IPS-18c (cell line): ENCODE measurements around the gene SCYL3.

Experiments
- H3K4me3 ChIP-seq: 2 replicates; pipeline ENCODE4 v1.7.0; 2013; ENCODE audit warnings: low read depth, mild to moderate bottlenecking, low read length, moderate library complexity; ENCODE audit not compliant: insufficient read depth
- H3K9me3 ChIP-seq: one replicate; pipeline ENCODE4 v1.6.1; 2013; ENCODE audit warnings: mild to moderate bottlenecking, low read length, moderate library complexity; ENCODE audit not compliant: control insufficient read depth, insufficient read depth

SCYL3 gene

DNA sequence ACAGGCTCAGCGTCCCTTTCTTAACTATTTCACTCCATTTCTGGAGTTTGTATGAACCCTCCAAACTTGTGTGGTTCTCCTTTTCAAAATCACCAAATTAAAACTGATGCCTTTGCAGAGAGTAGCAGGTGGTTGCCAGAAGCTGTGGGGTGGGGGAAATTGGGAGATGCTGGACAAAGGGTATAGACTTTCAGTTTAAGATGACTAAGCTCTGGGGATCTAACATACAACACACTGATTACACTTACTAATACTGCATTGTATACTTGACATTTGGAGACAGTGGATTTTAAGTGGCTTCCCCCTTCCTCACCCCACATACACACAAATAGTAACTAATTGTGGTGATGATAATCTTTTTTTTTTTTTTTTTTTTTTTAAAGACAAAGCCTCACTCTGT lies 11.1 kb upstream of the SCYL3 start:
- Histone ChIP-seq H3K4me3 (no peak overlapping the region), H3K9me3 (no peaks in the 10 kb centered on the region)

DNA sequence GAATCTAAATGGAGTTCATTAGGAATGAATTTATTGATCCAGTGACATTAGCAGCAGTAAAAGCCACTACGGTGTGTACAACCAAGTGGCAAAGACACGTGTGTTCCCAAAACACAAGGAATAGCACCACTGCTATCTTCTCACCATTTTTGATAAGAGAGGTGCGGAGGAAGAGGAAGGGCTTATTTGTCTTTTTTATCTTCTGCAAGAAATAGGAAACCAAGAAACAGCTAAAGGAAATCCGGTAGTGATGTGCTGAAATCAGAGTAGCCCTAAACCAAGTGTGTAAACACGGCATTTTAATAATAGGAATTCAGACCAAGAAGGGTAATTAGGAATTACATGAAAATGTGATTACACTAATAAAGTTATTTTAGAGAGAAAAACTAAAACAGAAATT lies 9.1 kb upstream of the SCYL3 start:
- Histone ChIP-seq H3K4me3 (no peak overlapping the region), H3K9me3 (no peaks in the 10 kb centered on the region)

DNA sequence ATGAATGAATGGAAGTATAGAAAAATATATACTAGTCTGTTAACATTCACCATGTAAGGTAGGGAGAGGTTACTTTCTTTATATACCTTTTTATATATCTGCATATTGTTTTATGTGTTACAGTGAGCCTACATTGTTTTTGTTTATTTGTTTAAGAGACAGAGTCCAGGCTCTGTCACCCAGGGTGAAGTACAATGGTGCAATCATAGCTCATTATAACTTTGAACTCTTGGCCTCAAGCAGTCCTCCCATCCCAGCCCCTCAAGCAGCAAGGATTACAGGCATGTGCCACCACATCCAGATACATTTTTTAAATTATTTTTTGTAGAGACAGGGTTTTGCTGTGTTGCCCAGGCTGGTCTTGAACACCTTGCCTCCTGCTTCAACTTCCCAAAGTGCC lies 7.4 kb upstream of the SCYL3 start:
- H3K4me3 ChIP-seq = no peak overlapping the region
- no peaks in the 10 kb centered on the region for H3K9me3 ChIP-seq

DNA sequence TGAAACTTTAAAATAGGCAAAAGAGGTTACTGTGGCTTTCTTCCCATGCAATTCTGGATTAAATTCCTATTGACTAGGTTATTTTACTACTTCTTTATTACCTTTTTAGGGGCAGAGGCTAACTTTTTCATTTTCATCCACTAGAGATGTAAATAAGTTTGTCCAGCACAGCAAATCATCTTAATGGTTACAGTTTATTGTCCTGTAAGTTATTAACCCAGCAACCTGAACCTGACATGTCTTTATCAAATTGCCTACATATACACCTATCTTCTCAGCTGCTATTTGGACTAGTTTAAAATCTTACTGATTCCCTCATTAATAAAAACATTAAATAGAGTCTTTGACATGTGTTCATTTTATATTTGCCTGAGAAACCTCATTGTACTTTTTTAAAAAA lies 6.9 kb upstream of the SCYL3 start:
- Histone ChIP-seq H3K4me3 (no peak overlapping the region), H3K9me3 (no peaks in the 10 kb centered on the region)

DNA sequence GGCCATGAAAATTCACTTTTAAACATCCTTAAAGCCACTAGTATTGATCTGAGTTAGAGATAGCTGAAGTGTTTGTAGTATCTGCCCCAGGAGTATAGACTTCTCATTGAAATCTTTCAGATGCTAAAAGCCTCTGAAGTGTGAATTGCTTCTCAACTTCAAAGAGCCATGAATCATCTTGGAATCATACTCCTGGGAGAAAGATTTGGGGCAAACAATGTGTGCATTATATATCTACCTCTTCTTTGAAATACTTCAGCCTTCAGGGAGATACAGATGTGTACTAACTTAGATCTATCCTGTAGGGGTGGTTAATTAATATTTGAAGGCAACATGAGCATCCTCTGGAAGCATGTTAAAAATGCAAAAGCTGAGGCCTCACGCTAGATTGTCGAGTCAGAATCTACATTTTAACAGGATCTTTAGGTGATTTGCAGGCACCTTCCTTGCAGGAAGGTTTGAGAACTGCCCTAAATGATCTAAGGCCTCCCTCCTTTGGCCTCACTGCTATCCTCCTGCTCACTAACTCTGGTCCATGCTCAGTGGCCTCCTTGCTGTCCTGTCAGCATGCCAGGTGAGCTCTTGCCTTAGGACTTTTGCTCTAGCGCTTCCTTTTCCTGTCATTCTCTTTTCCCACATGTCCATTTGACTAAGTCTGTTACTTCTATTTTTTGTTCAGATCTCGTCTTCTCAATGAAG lies 6.0 kb upstream of the SCYL3 start:
- Histone ChIP-seq H3K9me3 (no peaks in the 10 kb centered on the region), H3K4me3 (no peak overlapping the region)

DNA sequence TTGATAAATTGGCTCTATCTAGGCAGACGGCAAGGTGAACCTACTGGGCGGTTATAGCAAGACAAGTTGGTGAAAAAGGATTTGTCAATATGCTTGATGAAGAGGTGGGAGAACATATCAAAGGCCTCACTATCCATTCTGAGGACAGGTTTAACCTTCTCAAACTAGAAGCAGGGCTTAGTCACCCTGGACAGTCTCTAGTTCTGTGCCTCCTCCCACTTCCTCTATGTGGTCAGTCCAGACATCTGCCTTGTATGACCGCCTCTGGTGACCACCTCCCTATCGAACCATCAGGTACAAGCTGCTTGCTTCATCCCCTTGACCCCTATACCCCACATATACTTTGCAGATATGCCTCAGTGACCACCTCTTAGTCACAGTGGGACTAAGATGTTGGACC lies 2.3 kb upstream of the SCYL3 start:
- Histone ChIP-seq H3K9me3 (no peaks in the 10 kb centered on the region), H3K4me3 (no peak overlapping the region)

DNA sequence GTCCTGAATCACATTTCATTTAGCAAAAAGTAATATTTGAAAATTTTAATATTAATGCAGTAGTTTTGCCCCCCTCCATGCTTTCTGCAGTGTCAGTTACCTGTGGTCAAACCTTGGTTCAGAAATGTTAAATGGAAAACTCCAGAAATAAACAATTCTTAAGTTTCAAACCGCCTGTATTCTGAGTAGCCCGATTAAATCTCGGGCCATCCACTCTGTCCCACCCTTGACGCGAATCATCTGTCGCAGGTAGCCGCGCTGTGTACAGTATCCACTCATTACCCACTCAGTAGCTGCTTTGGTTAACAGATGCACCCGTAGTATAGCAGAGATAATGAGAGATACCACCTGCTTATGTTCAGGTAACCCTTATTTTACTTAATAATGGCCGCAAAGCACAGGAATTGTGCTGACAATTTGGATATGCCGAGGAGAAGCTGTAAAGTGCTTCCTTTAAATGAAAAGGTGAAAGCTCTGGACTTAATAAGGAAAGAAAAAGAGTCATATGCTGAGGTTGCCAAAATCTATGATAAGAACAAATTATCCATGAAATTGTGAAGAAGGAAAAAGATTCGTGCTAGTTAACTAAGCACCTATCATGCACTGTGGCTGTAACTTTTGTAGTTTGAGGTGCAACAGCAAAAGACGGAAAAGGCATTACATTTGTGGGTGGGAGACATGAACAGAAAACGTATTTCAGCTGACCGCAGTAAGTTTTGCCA lies 889 bp upstream of the SCYL3 start:
- Histone ChIP-seq H3K9me3 (no peaks in the 10 kb centered on the region), H3K4me3 (peak overlapping the region; percentile 4; the same call in 1 of the 2 replicates)

DNA sequence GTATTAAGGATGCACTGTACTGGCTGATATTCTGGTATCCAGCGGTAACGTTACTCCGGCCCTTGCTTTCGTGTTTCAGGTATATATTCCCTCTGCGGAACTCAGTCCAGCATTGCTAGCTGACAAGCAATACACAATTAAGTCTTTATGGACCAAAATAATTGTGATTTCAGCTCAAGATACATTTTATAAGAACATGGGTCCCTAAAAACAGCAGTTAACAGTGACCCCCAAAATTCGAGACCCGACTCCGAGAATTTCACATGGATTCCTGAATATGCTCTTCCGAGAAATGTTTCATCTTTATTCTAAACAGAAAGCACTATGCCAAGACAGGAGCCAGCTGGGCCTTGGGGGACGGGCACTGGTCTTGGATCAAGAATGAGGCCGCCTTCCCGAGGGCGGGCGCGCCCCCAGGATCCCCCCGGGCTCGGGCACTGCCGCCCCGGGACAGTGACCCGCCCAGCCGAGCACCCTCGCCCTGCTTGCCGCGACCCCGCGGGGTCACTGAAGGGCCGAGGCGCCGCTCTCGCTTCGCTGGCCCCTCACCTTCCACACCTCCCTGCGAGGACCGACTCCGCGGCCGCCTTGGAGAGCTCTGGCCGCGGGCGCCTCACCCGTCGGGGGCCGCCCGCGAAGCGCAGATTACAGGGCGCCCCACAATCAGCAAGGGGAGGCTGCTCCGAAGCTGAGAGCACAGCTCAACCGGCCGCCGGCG lies 610 bp downstream of the SCYL3 start:
- Histone ChIP-seq H3K4me3 (peak overlapping the region; percentile 64), H3K9me3 (no peaks in the 10 kb centered on the region)

DNA sequence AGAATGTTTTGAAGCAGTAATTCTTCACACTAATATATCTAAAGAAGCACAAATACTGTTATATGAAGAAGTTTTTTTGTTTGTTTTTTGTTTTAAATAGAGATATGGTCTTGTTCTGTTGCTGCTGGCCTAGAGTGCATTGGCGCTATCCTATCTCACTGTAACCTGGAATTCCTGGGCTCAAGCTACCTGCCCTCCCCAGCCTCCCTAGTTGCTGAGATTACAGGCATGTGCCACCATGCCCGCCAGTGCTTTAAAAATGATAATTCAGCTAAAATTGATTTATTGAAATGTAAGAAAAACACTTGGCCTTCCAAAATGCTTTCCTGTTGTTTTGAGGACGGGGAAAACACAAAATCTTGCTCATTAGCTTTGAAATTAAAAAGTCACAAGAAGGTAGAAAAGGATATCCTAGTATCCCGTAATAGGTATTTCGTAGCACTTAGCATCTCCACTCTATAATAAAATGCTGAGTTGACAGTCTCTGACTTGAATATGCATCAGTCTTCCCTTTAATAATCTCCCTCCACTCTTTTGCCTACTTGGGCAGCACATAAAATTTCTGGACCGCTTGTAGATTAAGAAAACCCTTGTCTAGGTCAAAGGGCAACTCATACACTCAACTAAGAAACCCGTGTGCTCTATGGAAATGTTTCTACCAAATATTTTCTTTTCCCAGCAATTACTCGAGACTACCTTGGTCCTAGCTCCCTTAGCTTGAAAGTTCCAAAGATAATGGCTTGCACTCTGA lies 1.3 kb downstream of the SCYL3 start:
- Histone ChIP-seq H3K4me3 (peak overlapping the region; percentile 64), H3K9me3 (no peaks in the 10 kb centered on the region)

DNA sequence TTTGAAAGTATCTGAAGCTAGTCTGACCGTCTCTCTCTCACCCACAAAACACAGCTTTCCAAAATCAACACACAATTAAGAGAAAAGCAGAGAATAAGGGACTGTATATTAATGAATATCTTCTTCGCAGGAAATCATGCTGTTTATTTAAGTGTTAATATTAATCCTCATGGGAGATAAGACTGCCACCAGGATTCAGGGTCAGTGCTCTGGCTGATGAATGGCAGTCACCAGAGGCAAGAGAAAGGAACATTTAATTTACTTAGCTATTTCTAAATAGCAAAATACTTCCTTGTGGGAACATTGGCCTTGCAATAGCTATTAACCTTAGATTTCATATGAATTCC lies 2.2 kb downstream of the SCYL3 start:
- no peak overlapping the region for H3K4me3 ChIP-seq

DNA sequence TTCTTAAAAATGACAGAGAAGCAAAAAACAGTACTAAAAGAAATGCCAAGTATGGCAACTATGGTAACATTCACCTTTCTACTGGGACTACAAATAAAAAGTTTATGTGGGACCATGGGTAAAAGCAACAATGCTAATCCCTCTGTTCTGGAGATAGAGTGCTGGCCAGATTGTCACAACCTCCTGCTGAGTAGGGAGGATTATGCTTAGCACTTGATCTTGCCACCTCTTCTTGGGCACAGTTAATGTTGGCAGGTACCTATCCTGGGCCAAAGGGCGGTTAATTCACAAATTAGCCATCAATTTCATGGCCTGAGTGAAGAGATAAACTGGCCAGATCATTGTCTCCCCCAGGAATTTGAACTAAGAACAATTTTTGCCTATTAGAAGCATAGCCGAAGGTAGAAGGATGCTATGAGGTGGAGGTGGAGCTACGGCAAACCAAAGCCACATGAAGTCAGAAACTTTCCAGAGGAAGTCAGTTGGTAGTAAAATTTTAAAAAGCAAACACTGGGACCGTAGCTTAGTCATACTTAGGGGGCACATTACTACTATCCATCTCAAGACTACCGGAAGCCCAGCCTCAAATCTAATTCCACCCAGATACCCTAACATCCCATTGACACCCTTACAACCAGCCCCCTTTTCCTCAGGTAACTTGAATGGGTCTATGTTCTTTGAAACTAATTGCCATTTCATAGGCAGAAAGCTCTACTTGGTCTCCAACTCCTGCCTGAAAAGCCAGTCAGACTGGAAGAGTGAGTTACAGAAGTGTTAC lies 2.7 kb downstream of the SCYL3 start:
- H3K9me3 ChIP-seq = no peaks in the 10 kb centered on the region
- H3K4me3 ChIP-seq = no peak overlapping the region

More for the DNA sequence above, 2.2 kb downstream of the SCYL3 start:
- no peaks in the 10 kb centered on the region for H3K9me3 ChIP-seq

DNA sequence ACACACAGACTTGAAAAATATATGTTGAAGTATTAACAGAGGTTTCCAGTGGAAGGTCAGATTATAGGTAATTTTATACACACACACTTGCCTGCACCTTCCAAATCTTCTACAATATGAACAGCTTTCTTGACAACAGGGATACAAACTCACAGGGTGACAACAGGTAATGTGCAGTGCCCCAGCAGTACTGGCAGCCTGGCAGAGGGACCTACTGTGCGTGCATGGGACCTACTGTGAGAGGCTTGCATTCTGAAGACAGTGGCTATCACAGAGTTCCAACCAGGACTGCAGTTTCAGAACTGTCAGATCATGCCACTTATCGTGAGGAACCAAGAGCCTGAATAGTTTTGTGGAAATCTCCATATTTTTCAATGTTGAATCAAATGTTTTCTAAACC lies 3.8 kb downstream of the SCYL3 start:
- Histone ChIP-seq H3K4me3 (no peak overlapping the region), H3K9me3 (no peaks in the 10 kb centered on the region)

DNA sequence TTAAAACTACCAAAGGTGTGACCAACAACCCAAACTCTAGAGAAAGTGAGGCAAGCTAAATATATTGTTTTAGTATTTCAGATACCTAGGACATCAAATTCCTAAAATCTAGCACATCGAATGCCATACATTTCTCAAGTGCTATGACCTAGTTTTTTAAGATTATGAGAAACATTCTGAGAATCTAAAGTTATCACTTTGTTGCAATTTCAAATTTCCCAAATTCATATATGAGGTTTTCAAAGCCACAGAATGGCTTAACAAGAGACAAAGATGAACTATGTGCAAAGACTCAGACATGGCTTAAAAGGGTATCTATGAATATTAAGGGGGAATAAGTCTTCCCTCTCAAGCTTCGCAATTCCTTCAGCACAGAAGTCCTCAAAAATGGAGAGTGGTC lies 6.8 kb downstream of the SCYL3 start:
- no peaks in the 10 kb centered on the region for H3K9me3 ChIP-seq
- no peak overlapping the region for H3K4me3 ChIP-seq

DNA sequence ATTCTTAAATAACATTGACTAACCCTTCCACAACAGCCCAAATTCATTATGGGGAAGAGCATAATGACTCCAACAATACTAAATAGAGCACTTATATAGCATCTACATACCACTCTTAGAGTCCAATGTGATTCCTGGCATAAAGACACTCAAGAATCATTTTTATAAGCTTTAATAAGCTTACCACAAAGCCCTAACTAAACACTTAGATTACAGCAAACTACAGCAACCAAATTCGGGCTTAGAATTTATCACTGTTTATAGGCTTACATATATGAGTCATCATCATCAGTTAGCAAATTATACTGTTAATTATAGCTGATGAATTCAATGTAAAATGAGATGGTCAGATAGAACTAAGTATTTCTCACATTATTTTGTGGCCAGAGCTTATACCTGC lies 7.3 kb downstream of the SCYL3 start:
- Histone ChIP-seq H3K4me3 (no peak overlapping the region), H3K9me3 (no peaks in the 10 kb centered on the region)

DNA sequence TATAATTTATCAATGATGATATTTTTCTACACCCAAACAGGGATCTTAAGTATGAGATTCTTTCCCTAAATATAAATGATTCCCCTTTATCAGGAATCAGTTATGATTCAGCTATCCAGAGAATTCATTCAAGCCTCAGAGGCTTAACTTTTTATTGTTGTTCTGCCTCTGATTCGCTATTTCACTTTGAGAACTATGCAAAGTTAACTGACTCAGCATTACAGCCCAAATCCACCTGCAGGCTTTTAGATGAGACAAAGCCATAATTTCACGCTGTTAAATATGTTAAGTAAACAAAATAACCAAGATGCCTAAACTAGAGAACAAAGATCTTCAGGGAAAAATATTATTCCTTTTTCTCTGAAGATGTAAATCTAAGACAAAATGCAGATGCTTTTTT lies 8.5 kb downstream of the SCYL3 start:
- H3K4me3 ChIP-seq = no peak overlapping the region
- no peaks in the 10 kb centered on the region for H3K9me3 ChIP-seq

DNA sequence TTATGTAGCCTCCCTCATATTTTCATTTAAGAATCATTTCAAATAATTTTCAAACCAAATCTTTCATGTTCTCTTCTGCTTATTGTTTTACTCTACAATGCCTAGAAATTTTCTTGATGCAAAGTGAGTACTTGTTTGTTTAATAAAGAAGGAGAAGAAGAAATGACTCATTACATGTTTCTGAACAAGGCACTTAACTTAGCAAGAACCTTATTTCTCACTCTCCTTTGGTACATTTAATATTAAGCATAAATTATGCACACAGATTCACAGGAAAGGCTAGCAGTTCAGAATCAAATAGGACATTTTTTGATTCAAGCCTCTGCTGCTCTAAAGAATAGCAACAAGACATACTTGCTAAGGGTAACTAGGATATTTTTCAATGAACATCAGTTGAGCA lies 9.1 kb downstream of the SCYL3 start:
- Histone ChIP-seq H3K9me3 (no peaks in the 10 kb centered on the region), H3K4me3 (no peak overlapping the region)

DNA sequence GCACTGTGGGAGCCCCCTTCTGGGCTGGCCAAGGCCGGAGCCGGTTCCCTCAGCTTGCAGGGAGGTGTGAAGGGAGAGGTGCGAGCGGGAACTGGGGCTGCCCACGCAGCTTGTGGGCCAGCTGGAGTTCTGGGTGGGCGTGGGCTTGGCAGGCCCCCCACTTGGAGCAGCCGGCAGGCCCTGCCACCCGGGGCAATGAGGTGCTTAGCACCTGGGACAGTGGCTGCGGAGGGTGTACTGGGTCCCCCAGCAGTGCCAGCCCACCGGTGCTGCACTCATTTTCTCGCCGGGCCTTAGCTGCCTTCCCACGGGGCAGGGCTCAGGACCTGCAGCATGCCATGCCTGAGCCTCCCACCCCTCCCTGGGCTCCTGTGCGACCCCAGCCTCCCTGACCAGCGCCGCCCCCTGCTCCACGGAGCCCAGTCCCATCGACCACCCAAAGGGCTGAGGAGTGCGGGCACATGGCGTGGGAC lies 11.6 kb downstream of the SCYL3 start:
- no peak overlapping the region for H3K4me3 ChIP-seq
- H3K9me3 ChIP-seq = no peaks in the 10 kb centered on the region
